Sigmoid colon (tissue), 7 donors: Measurements from ENCODE around the gene DOK6. TPM values are rescaled to one million over a fixed set of nuclear protein-coding genes. Genes with fewer than 3 reads are reported as not detected.

Experiments used
- DNase-seq: peaks from one replicate; pipeline ENCODE4 v3.0.0-alpha.2; 2019
- H3K27ac ChIP-seq, 4 donors: fragments of 200-600 bp; sonication (generic); one replicate each; pipeline ENCODE4 v1.5.1; 2016 to 2019; ENCODE audit warnings: mild to moderate bottlenecking in 1 of 4
- H3K27me3 ChIP-seq, 3 donors: fragments of 200-600 bp; sonication (generic); one replicate each; pipeline ENCODE4 v1.5.1; 2019; ENCODE audit warnings: mild to moderate bottlenecking in 1 of 3
- H3K36me3 ChIP-seq, 4 donors: fragments of 200-600 bp; sonication (generic); one replicate each; pipeline ENCODE4 v1.5.1; 2016 to 2019
- H3K4me1 ChIP-seq, 4 donors: fragments of 200-600 bp; sonication (generic); one replicate each; pipeline ENCODE4 v1.5.1; 2017 to 2019
- H3K4me3 ChIP-seq, 4 donors: fragments of 200-600 bp; sonication (generic); one replicate each; pipeline ENCODE4 v1.5.1; 2017 to 2019; ENCODE audit warnings: mild to moderate bottlenecking in 2 of 4, moderate library complexity in 1 of 4
- H3K9me3 ChIP-seq, 4 donors: fragments of 200-600 bp in 3 of 4; sonication (generic) in 3 of 4; one replicate each; pipeline versions ENCODE4 v1.5.1 to v1.6.1; 2013 to 2019
- CTCF ChIP-seq, 4 experiments: fragments of 450-650 bp in 3 of 4; fragments of 200-600 bp in 1 of 4; IDR thresholded peaks; one replicate each; pipeline ENCODE4 v1.5.1; 2016 to 2019; ENCODE audit warnings: antibody characterized with exemption in 4 of 4, mild to moderate bottlenecking in 3 of 4, moderate library complexity in 2 of 4
- EP300 ChIP-seq, 4 donors: sonication (generic); formaldehyde crosslinking; IDR thresholded peaks; one replicate each; pipeline ENCODE4 v1.6.1; 2017; ENCODE audit warnings: antibody characterized with exemption in 4 of 4
- POLR2A ChIP-seq, 2 donors: fragments of 450-650 bp; IDR thresholded peaks; one replicate each; pipeline ENCODE4 v1.6.1; 2016; ENCODE audit warnings: antibody characterized with exemption in 2 of 2, mild to moderate bottlenecking in 2 of 2, moderate library complexity in 2 of 2
- POLR2AphosphoS5 ChIP-seq, 4 donors: sonication (generic); formaldehyde crosslinking; IDR thresholded peaks; one replicate each; pipeline ENCODE4 v1.6.1; 2017; ENCODE audit warnings: antibody characterized with exemption in 4 of 4
- WGBS, 2 donors: extraction: QIAGEN DNeasy Blood & Tissue Kit; methylation state at CpG; one replicate each; pipeline ENCODE4 v1.1.7; 2013; 5-methylcytosine and 5-hydroxymethylcytosine counted together
- intact Hi-C: fragments of 100-400 bp; cut with DNase I; formaldehyde crosslinking; loops from one replicate; pipeline ENCODE4 v1.15.1; 2023
- polyA plus RNA-seq, 3 donors: library from polyadenylated mRNA; stranded (reverse); fragments of 200-250 nt; gene quantifications; one replicate each; pipeline ENCODE4 v1.2.3, GENCODE V29; 2013
- total RNA-seq, 4 donors: library from RNA; depleted of rRNA; stranded (reverse); fragments of >200 nt; gene quantifications; one replicate each; pipeline ENCODE4 v1.1.0, GENCODE V29; 2016
- donor health status: healthy with polysubstance abuse.
- donor health status: Bipolar disorder and iron deficiency.
- donor health status: healthy.

Gene DOK6
- total and polyA plus RNA-seq, 7 donors, result under 0.01 to 1.9 (median 0.95) TPM

DNA sequence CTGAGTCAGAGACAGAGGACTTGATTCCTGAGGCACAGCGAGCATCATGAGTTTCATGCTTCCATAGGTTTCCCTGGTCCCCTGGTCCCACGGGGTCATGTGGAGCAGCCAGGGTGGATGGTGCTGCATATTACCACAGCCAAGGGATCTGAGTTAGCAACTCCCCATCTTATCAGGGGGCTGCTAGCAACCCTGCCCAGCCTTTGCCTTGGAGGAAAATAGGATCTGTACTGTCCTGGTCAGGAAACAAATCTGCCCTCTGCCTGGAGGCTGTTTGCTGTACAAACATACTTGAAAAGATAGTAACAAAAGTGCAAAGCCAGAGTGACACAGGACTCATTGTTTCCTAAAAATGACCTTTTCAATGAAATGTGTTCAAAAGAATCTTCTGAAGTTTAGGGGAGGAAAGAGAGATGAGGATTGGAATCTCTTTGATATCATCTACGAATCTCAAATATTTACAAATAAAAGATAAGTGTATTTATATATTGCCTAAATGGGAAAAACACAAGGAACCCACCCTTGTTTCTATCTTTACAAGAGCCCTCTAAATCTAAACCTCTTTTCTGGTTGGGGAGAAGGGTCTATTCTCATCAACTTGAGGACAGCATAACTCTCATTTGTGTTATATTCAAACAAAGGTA is 352.2 kb downstream of the DOK6 start:
- WGBS, 2 donors, result 24 to 69% methylated on average over 3 of the region's 3 CpGs
- DNase-seq, result no peak
- Histone ChIP-seq H3K27ac (no peak overlapping the region), H3K4me1 (no peaks in the 10 kb centered on the region), H3K9me3 (peaks cover 0 to 3% (median 0%) of the 10 kb centered on the region in 4 donors), H3K36me3 (no peaks in the 10 kb centered on the region), H3K27me3 (no peaks in the 10 kb centered on the region), H3K4me3 (no peak overlapping the region)
- no peak for TF ChIP-seq POLR2AphosphoS5 (IDR thresholded peaks at IDR 0.05)
- TF ChIP-seq CTCF (IDR thresholded peaks at IDR 0.05), result no peak
- TF ChIP-seq EP300 (IDR thresholded peaks at IDR 0.05), result no peak
- no peak for TF ChIP-seq POLR2A (IDR thresholded peaks at IDR 0.05)
- intact Hi-C loops, result no loop called here

GRCh38 chr18:69754108-69754507 is 353.4 kb downstream of the DOK6 start:
- no peak for TF ChIP-seq POLR2AphosphoS5 (IDR thresholded peaks at IDR 0.05)
- TF ChIP-seq POLR2A (IDR thresholded peaks at IDR 0.05), result no peak
- TF ChIP-seq CTCF (IDR thresholded peaks at IDR 0.05), result no peak
- TF ChIP-seq EP300 (IDR thresholded peaks at IDR 0.05), result no peak
- Histone ChIP-seq H3K27ac (no peak overlapping the region), H3K4me3 (no peak overlapping the region), H3K27me3 (no peaks in the 10 kb centered on the region), H3K4me1 (no peaks in the 10 kb centered on the region), H3K9me3 (peaks cover 0 to 3% (median 0%) of the 10 kb centered on the region in 4 donors), H3K36me3 (no peaks in the 10 kb centered on the region)
- intact Hi-C loops, result no loop called here
- no peak for DNase-seq
- WGBS, 2 donors, result 86 to 94% methylated on average over 3 of the region's 3 CpGs

DNA sequence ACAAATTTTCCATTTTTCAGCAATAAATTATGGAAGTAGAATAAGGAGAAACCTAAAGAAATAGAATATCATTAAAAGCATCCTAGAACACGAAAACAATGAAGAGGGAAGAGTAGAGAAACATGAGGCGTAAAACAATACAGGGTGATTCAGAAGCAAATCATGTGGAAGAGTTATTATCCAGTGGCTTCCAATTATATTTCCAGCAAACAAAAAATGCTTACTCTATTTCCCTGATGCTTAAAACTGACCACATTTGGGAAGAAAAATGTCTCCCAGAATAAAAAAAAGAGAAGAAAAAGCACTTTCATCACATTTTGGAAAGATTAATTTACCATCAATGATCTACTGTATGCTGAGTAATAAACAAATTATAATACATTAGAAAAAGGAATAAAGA is 354.4 kb downstream of the DOK6 start:
- H3K9me3 ChIP-seq, result peaks cover 0 to 3% (median 0%) of the 10 kb centered on the region in 4 donors
- WGBS, 2 donors, result 85 to 90% methylated on average over 2 of the region's 2 CpGs

DNA sequence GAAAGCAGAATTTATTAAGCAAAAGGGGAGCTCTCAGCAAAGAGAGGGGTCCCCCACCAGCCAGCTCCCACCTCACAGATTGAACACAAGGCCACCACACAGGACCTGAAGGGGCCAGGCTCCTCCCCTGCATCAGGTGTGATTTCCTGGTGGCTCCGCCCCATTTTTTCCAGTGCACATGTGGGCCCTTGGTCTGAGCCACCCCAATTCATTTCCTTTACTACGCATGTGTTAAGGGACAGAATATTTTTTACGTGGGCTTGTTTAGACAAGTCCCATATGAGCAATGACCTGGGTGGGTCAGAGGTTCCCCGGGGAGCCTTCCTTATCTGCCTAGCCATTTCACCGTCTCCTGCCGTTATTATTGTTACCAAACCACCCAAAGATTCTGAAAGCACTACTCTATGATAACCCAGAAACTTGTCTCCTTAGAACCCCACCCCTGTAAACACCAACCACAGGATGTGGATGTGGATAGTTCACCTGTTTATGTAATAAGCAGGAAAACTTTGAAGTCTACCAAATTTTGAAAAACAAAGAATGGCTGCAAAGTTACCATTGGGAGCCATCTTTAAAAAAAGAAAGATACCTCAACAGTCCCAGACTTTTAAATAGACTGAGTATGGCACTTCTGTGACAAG is 355.3 kb downstream of the DOK6 start:
- H3K27me3 ChIP-seq, result no peaks in the 10 kb centered on the region
- no peak overlapping the region for H3K27ac ChIP-seq
- no peaks in the 10 kb centered on the region for H3K36me3 ChIP-seq
- DNase-seq, result no peak
- no peaks in the 10 kb centered on the region for H3K4me1 ChIP-seq
- TF ChIP-seq CTCF (IDR thresholded peaks at IDR 0.05), result no peak
- no peak for TF ChIP-seq EP300 (IDR thresholded peaks at IDR 0.05)
- no peak for TF ChIP-seq POLR2AphosphoS5 (IDR thresholded peaks at IDR 0.05)
- no peak for TF ChIP-seq POLR2A (IDR thresholded peaks at IDR 0.05)
- 85 to 87% methylated on average over 6 of the region's 6 CpGs for WGBS, 2 donors
- no peak overlapping the region for H3K4me3 ChIP-seq
- H3K9me3 ChIP-seq, result peaks cover 0 to 3% (median 0%) of the 10 kb centered on the region in 4 donors
- intact Hi-C loops, result no loop called here

More for the DNA sequence above, 354.4 kb downstream of the DOK6 start:
- Histone ChIP-seq H3K27me3 (no peaks in the 10 kb centered on the region), H3K4me1 (no peaks in the 10 kb centered on the region), H3K4me3 (no peak overlapping the region), H3K27ac (no peak overlapping the region), H3K36me3 (no peaks in the 10 kb centered on the region)
- intact Hi-C loops, result no loop called here
- no peak for TF ChIP-seq EP300 (IDR thresholded peaks at IDR 0.05)
- no peak for TF ChIP-seq POLR2AphosphoS5 (IDR thresholded peaks at IDR 0.05)
- TF ChIP-seq POLR2A (IDR thresholded peaks at IDR 0.05), result no peak
- TF ChIP-seq CTCF (IDR thresholded peaks at IDR 0.05), result no peak
- DNase-seq, result no peak
